GM21723 (cell line): ENCODE results near the gene ZDHHC14.
"Not testable (repeated sequence)": the region's sequence is repeated elsewhere in the genome, so short reads cannot be mapped to it uniquely, and the experiment has no call there.

Source experiments
- ATAC-seq: cut with Tn5 transposase; IDR thresholded peaks from one replicate; pipeline ENCODE4 v1.9.1; 2021; ENCODE audit warnings: mild to moderate bottlenecking, moderate library complexity; ENCODE audit not compliant: unreplicated experiment

The ZDHHC14 gene

DNA sequence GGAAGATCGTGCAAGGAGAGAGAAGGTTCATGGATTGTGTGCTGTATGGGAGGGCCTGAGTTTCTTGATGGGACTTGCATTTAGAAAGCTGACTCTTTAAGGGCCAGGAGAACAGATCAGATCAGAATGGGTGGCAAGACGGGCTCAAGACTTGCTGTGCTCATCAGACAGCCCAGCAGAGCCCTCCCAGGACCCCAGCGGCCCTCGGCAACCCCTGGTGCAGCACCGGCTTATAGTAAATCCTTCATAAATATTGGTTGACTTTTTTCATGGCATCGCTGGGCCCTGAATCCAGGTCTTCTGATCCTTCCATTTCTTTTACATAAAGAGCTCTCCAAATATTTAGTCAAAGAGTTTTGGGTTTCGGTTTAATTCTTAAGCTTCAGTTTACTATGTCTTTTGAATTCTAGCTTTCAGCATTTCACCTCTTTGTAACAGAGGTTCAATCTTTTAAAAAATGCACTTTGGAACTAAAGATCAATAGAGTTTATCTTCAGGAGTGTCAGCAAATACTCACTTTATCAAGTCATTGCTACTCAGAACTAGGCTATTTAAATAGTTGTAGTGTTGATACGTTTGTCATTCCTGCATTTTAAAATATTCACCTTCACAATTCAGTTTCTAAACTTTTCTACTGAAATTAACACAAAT, 205.6 kb downstream of the ZDHHC14 start:
- no peak for ATAC-seq

- ATAC-seq, result no peak
Observed at GRCh38 chr6:157587127-157587926, 206.3 kb downstream of the ZDHHC14 start.

DNA sequence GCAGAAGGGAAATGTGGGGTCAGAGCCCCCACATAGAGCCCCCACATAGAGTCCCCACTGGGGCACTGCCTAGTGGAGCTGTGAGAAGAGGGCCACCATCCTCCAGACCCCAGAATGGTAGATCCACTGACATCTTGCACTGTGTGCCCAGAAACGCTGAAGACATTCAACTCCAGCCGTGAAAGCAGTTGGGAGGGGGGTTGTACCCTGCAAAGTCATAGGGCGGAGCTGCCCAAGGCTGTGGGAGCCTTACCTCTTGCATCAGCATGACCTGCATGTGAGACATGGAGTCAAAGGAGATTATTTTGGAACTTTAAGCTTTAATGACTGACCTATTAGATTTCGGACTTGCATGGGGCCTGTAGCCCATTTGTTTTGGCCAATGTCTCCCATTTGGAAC, 209.7 kb downstream of the ZDHHC14 start:
- ATAC-seq, result not testable (repeated sequence)

DNA sequence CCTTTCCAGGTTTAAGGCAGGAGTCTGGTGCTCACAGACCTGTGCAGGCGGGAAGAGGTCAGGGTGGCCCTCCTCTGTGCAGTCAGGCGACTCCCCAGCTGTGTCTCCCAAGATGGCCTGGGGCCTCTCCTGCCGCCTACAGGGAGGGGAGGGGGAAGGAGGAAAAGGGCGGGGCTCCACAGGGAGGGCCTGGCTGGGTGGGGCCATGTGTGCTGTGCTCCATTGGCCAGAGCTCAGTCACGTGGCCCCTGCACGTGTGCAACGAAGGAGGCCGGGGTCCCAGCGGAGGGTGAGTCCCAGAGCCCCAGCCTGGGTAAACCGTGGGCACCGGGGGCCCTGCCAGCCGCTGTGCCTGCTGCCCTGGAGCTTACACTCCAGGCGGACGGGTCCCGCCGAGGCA, 211.6 kb downstream of the ZDHHC14 start:
- ATAC-seq, result no peak

GRCh38 chr6:157592980-157593379, 212.0 kb downstream of the ZDHHC14 start:
- no peak for ATAC-seq

- ATAC-seq, result no peak
Observed at GRCh38 chr6:157593596-157593995, 212.6 kb downstream of the ZDHHC14 start.

GRCh38 chr6:157594292-157594691, 213.3 kb downstream of the ZDHHC14 start:
- no peak for ATAC-seq

DNA sequence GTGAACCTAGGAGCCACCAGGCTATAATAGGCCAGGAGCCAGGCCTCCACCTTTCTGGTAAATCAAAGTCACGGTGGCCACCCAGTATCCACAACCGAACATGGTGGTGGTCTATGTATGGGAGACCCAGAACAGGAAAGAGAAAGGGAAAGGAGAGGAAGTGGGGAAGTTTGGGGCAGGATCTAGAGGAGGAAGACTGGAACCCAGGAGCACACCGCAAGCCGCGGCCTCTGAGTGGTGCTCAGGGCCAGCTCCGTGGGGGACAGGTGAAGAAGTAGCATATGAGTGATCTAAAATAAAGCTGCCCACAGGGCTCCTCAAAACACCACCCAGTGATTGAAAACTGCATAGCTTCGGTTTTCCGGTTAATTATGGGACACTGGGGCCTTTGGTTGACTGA, 214.8 kb downstream of the ZDHHC14 start:
- ATAC-seq, result no peak

GRCh38 chr6:157596461-157596860, 215.5 kb downstream of the ZDHHC14 start:
- no peak for ATAC-seq

GRCh38 chr6:157596886-157597285, 215.9 kb downstream of the ZDHHC14 start:
- no peak for ATAC-seq

DNA sequence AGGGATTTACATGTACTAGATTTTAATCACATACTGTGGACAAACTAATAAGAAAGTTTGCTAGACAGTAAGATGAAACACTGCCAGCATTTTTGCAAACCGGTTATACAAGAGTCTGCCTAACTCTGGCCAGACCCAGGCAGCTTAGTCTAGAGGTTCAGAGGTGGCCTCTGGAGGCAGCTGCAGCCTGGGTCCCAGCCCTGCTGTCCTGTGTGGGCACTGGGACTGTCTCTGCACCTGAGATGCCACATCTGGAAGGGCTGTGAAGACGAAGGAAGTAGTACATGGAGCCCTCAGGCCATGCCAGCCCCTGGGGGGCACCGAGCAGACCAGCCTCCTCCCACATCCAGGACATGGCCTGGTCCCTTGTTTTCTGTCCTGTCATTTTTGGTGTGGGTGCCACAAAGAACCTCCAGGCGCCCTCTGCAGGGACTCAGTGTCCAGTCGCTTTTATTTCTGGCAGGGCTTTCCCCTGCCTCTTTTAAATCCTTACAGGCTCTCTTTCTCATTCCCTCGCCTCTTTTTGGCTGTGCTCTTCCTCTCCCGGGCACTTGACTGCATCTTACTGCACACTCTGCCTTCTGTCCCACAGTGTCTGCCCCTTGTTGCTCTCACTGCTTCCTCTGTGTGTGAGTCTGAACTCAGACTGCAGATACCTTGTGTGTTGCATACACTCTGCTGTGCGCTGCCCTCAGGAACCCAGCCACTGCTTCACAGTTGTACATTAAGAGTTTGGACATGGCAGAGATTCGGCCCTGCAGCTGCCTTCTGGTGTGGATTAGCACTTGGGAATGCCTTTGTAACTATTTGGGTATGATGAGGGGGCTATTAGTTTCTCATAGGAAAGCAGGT, 216.7 kb downstream of the ZDHHC14 start:
- no peak for ATAC-seq

GRCh38 chr6:157599191-157599590, 218.2 kb downstream of the ZDHHC14 start:
- no peak for ATAC-seq

DNA sequence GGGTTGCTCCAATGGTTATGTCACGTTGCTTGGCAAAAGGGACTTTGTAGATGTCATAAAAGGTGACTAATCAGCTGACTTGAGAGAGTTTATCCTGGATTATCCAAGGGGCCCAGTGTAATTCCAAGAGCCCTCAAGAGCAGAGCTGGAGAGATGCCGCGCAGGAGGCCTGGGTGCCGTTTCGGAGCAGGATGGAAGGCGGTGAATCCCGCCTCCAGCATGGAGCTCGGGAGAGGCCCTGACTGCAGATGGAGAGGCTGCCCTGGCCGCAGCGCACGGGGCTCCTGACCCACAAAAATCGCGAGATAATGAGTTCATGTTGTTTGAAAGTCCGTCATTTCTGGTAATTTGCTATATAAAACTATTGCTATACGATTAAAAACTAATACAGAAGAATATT, 219.8 kb downstream of the ZDHHC14 start:
- ATAC-seq, result no peak

DNA sequence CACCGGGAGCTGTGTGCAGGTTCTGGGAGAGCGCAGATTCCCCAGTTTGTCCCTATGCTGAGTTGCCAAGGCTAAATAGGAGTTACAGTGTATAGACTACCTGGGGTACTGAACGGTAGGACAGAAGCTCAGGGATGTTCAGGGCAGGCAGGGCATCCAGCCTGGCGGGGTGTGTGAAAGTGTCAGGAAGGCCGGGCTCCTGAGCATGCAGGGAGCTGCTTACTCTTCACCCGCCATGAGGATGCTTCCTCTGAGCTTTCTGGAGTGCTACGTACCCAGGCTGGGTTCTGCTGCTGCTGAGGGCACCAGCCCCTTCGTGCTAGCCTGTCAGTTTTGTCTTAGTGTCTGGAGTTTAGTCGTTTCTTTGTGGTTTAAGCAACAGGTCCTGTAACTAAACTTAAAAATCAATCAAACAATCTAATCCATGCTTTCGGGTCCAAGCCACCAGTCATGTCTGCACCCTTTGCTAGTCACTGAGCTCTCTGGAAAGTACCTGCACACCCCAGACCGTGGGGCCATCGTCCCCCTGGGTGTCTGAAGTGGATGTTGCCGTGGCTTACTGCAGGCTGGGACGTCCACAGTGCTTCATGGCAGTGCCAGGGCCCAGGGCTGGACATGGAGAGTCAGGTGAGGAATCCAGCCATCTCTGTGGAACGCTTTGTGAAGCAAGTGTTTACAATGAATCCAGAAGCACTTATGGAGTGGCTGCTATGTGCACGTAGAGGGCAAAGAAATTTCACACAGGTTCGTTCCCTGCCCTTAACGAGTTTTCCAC, 221.7 kb downstream of the ZDHHC14 start:
- no peak for ATAC-seq

DNA sequence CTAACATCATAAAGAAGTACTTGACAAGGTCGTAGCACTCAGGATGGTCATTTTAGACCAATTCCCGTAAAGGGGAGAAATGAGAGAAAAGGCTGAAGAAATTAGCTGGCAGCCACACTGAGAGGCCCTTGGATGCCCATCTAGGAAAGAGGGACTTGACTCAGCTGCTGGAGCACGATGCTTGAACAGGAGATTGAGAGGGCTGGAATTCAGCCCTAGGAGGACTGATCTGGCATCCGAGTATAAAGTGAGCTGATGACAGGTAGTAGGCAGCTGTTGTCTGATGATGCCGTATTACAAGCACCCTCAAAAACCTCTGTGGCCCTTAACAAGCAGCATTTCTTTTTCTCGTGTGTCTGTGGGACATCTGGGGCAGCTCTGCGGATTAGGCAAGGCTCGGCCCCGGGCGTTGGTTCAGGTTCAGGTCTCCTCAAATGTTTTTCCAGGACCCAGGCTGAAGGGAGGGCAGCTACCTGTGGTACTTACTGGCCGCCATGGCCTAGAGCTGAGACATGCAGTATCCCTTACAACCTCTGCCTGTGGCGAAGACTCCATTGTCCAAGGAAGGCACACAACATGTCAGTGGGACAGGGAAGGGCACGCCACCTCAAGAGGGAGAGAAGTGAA, 222.4 kb downstream of the ZDHHC14 start:
- no peak for ATAC-seq

DNA sequence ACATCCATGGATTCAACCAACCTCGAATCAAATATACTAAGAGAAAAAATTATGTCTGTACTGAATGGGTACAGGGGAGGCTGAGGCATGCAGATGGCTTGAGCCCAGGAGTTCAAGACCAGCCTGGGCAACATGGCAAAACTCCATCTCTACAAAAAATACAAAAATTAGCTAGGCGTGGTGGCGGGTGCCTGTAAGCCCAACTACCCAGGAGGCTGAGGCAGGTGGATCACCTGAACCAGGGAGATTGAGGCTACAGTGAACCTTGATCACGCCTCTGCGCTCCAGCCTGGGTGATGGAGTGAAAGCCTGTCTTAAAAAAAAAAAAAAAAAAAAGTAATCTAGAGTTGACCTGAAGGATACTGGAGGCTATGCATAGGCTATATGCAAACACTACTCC, 223.0 kb downstream of the ZDHHC14 start:
- no peak for ATAC-seq

- no peak for ATAC-seq
Observed at GRCh38 chr6:157604816-157605215, 223.8 kb downstream of the ZDHHC14 start.

- ATAC-seq, result no peak
Observed at GRCh38 chr6:157605484-157605883, 224.5 kb downstream of the ZDHHC14 start.

DNA sequence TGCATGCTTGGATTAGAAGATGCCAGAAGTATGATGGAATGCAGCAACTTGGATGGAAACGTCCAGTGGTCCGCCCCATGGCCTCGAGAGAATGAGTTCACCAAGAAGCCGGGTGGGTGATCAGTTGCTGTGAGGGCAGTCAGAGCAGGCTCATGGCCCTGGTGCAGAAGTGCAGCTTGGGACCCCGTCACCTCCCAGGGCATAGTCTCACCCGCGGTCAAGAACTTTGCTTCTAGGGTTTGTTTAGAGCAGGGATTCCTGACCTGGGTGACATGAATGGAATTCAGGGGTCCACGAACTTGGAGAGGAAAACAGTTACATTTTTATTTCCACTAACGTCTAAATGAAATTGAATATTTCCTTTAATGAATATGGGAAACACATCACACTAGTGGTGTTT, 225.5 kb downstream of the ZDHHC14 start:
- no peak for ATAC-seq

DNA sequence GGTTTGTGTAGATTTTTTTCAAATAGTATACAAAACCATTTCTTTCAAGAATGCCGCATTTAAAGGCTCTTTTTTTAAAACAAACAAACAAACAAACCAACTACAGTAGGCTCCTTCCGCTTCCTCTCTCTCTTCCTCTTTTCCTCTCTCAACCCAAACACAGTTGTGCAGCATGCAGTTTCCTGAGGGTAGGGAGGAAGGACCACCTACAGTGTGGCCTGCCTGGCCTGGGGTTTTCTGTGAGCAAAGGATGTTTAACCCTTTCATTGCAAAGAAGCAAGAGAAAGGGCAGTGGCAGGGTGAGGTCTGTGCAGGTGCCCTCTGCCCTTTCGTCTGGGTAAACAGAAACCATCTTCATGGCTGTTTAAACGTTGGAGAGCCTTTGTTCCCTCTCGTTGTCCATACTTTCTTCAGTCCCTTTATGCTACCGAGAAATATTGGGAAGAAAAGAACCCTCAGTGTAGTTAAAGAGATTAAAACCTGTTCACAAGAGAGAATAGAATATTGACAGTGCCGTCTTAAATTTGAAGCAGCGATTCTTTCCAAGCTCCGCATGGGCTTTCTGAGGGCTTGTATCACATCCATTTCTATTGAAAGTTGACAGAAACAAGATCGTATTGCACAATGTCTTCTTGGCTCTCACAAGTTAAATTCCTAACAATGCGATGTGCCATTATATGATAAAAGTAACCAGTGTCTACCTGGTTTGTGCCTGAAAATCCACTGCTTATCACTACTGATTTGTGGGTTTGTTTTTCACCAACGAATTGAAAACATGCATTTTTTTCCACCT, 226.5 kb downstream of the ZDHHC14 start:
- no peak for ATAC-seq
